GM23338 (cell line): Measurements from ENCODE around the gene YBX3. TPM values are rescaled to one million over a fixed set of nuclear protein-coding genes. Genes with fewer than 3 reads are reported as not detected.

ENCODE experiments used
- ATAC-seq: fragments of 200-7000 bp; cut with Tn5 transposase; 3 replicates; pipeline ENCODE4 v1.9.1; 2020
- DNase-seq: peaks from one replicate; pipeline ENCODE4 v3.0.0-alpha.2; 2015; ENCODE audit warnings: low spot score
- H2AFZ ChIP-seq: fragments of 200-600 bp; sonication (generic); 2 replicates; pipeline ENCODE4 v1.8.0; 2016; ENCODE audit warnings: antibody characterized with exemption, mild to moderate bottlenecking, moderate library complexity
- H3F3A ChIP-seq: fragments of 200-600 bp; sonication (generic); replicated peaks from 2 replicates; pipeline ENCODE4 v1.8.0; 2017; ENCODE audit warnings: antibody characterized with exemption, mixed run types, low read depth
- H3K27ac ChIP-seq: fragments of 200-600 bp; sonication (generic); 2 replicates; pipeline ENCODE4 v1.6.1; 2016; ENCODE audit warnings: low read depth
- H3K27me3 ChIP-seq: fragments of 200-600 bp; sonication (generic); 2 replicates; pipeline ENCODE4 v1.8.0; 2016; ENCODE audit warnings: mild to moderate bottlenecking, mixed run types, moderate library complexity; ENCODE audit not compliant: insufficient read depth
- H3K36me3 ChIP-seq: fragments of 200-600 bp; sonication (generic); 2 replicates; pipeline ENCODE4 v1.8.0; 2016; ENCODE audit warnings: mild to moderate bottlenecking; ENCODE audit not compliant: insufficient read depth
- H3K4me1 ChIP-seq: fragments of 200-600 bp; sonication (generic); 2 replicates; pipeline ENCODE4 v1.8.0; 2016; ENCODE audit warnings: mild to moderate bottlenecking, moderate library complexity; ENCODE audit not compliant: insufficient read depth
- H3K4me2 ChIP-seq: fragments of 200-600 bp; sonication (generic); 2 replicates; pipeline ENCODE4 v1.7.1; 2017; ENCODE audit warnings: mixed run types
- H3K4me3 ChIP-seq: fragments of 200-600 bp; sonication (generic); 2 replicates; pipeline ENCODE4 v1.6.1; 2016; ENCODE audit warnings: mixed run types
- H3K79me2 ChIP-seq: fragments of 200-600 bp; sonication (generic); replicated peaks from 2 replicates; pipeline ENCODE4 v1.8.0; 2017; ENCODE audit warnings: mild to moderate bottlenecking; ENCODE audit not compliant: insufficient read depth
- H3K9me2 ChIP-seq: fragments of 200-600 bp; sonication (generic); 2 replicates; pipeline ENCODE4 v1.8.0; 2017; ENCODE audit not compliant: insufficient read depth
- H4K20me1 ChIP-seq: fragments of 200-600 bp; sonication (generic); replicated peaks from 2 replicates; pipeline ENCODE4 v1.8.0; 2017; ENCODE audit warnings: mild to moderate bottlenecking; ENCODE audit not compliant: insufficient read depth
- H3K27ac Mint-ChIP-seq: 2 replicates; pipeline ENCODE4 v1.8.0; 2020; ENCODE audit warnings: inconsistent platforms, mild to moderate bottlenecking, moderate library complexity, mixed read lengths
- H3K27me3 Mint-ChIP-seq: 3 replicates; pipeline ENCODE4 v1.8.0; 2022; ENCODE audit warnings: low read depth, mild to moderate bottlenecking, moderate library complexity, mixed read lengths, inconsistent platforms; ENCODE audit not compliant: insufficient read depth, poor library complexity
- H3K36me3 Mint-ChIP-seq: 3 replicates; pipeline ENCODE4 v1.8.0; 2021; ENCODE audit warnings: low read depth, mild to moderate bottlenecking, inconsistent platforms, moderate library complexity, mixed read lengths
- H3K4me1 Mint-ChIP-seq: 3 replicates; pipeline ENCODE4 v1.8.0; 2020; ENCODE audit warnings: mild to moderate bottlenecking, inconsistent platforms, mixed read lengths
- H3K4me3 Mint-ChIP-seq: 3 replicates; pipeline ENCODE4 v1.8.0; 2021; ENCODE audit warnings: moderate library complexity, mild to moderate bottlenecking, inconsistent platforms, mixed read lengths
- H3K9me3 Mint-ChIP-seq: 3 replicates; pipeline ENCODE4 v1.8.0; 2020; ENCODE audit warnings: moderate library complexity, mild to moderate bottlenecking, inconsistent platforms, mixed read lengths
- CREB1 ChIP-seq: fragments of 250-450 bp; sonication (Bioruptor Pico); IDR thresholded peaks from 2 replicates; pipeline ENCODE4 v1.5.0; 2020; ENCODE audit warnings: low read depth, mild to moderate bottlenecking, moderate library complexity
- CTCF ChIP-seq, 2 experiments: fragments of 200-600 bp in 1 of 2; sonication (generic) in 1 of 2; conservative IDR thresholded peaks; 2 replicates each; pipeline versions ENCODE4 v1.5.1 to v1.6.1; 2016 to 2017; ENCODE audit warnings: antibody characterized with exemption in 2 of 2, low read depth in 2 of 2, mild to moderate bottlenecking in 2 of 2, moderate library complexity in 1 of 2
- ETS1 ChIP-seq: IDR thresholded peaks from 2 replicates; pipeline ENCODE4 v1.6.1; 2016; ENCODE audit warnings: antibody characterized with exemption
- EZH2 ChIP-seq: fragments of 200-600 bp; sonication (generic); IDR thresholded peaks from one replicate; pipeline ENCODE4 v1.8.0; 2017; ENCODE audit warnings: antibody characterized with exemption, mild to moderate bottlenecking, low read depth; ENCODE audit not compliant: unreplicated experiment
- EZH2phosphoT487 ChIP-seq: fragments of 200-600 bp; sonication (generic); IDR thresholded peaks from one replicate; pipeline ENCODE4 v1.8.1; 2018; ENCODE audit warnings: antibody characterized with exemption; ENCODE audit not compliant: unreplicated experiment
- JUNB ChIP-seq: IDR thresholded peaks from one replicate; pipeline ENCODE4 v1.6.1; 2016; ENCODE audit warnings: antibody characterized with exemption; ENCODE audit not compliant: unreplicated experiment
- NANOG ChIP-seq: IDR thresholded peaks from 2 replicates; pipeline ENCODE4 v1.6.1; 2016; ENCODE audit warnings: antibody characterized with exemption, borderline replicate concordance
- POLR2AphosphoS5 ChIP-seq: IDR thresholded peaks from 2 replicates; pipeline ENCODE4 v1.6.1; 2016; ENCODE audit warnings: antibody characterized with exemption, low read depth
- REST ChIP-seq: IDR thresholded peaks from one replicate; pipeline ENCODE4 v1.6.1; 2018; ENCODE audit warnings: antibody characterized with exemption; ENCODE audit not compliant: unreplicated experiment
- STAT1 ChIP-seq: IDR thresholded peaks from one replicate; pipeline ENCODE4 v1.6.1; 2016; ENCODE audit warnings: antibody characterized with exemption; ENCODE audit not compliant: unreplicated experiment
- ZNF114 ChIP-seq: fragments of 250-450 bp; sonication (Bioruptor Pico); IDR thresholded peaks from 2 replicates; pipeline ENCODE4 v1.5.0; 2020; ENCODE audit warnings: mild to moderate bottlenecking, moderate library complexity
- ZNF331 ChIP-seq: fragments of 250-450 bp; sonication (Bioruptor Pico); IDR thresholded peaks from 2 replicates; pipeline ENCODE4 v1.5.0; 2020; ENCODE audit warnings: low read depth, mild to moderate bottlenecking, moderate library complexity
- ZNF462 ChIP-seq: fragments of 250-450 bp; sonication (Bioruptor Pico); IDR thresholded peaks from 2 replicates; pipeline ENCODE4 v1.5.0; 2020; ENCODE audit warnings: mild to moderate bottlenecking, moderate library complexity
- polyA plus RNA-seq: library from polyadenylated mRNA; unstranded; fragments of >200 nt; fragmentation: Nextera tagmentation; extraction: Ambion mirVana; gene quantifications from 2 replicates; pipeline ENCODE4 v1.2.1, GENCODE V29; 2016
- total RNA-seq: library from RNA; depleted of rRNA; stranded (reverse); fragments of >200 nt; shearing (Covaris generic); gene quantifications from 2 replicates; pipeline ENCODE4 v1.2.3, GENCODE V29; 2014

The YBX3 gene
- total and polyA plus RNA-seq, 2 experiments from 2014 or later, result 179 to 450 TPM

- peaks cover 79% of the 10 kb centered on the region for H3K36me3 Mint-ChIP-seq
Measured at GRCh38 chr12:10701843-10702242, 21.3 kb downstream of the YBX3 start.

More at GRCh38 chr12:10701843-10702242, 21.3 kb downstream of the YBX3 start:
- Histone ChIP-seq H3K4me3 (no peak overlapping the region), H3K9me2 (no peaks in the 10 kb centered on the region), H3K27ac (no peak overlapping the region), H4K20me1 (peaks cover 11% of the 10 kb centered on the region; the same call in 1 of the 2 replicates), H3K4me1 (no peaks in the 10 kb centered on the region), H3K27me3 (no peaks in the 10 kb centered on the region), H2AFZ (no peak overlapping the region), H3F3A (no peaks in the 10 kb centered on the region), H3K79me2 (0 out of 2 replicates have a peak, but pooled peaks cover 7% of the 10 kb centered on the region), H3K4me2 (no peak overlapping the region), H3K36me3 (peaks cover 61% of the 10 kb centered on the region)
- TF ChIP-seq ZNF114 (CRISPR knock-in tag) (no peak), CTCF (conservative IDR thresholded peaks at IDR 0.05; ENCODE audit: low read depth in 2 of 2) (no peak), ZNF331 (CRISPR knock-in tag) (no peak), EZH2 (no peak), POLR2AphosphoS5 (no peak), JUNB (no peak), ZNF462 (CRISPR knock-in tag) (no peak), ETS1 (no peak), NANOG (no peak), STAT1 (no peak), REST (no peak), CREB1 (CRISPR knock-in tag) (no peak), EZH2phosphoT487 (no peak)
- Mint-ChIP-seq H3K27ac (no peak overlapping the region), H3K4me1 (no peaks in the 10 kb centered on the region), H3K9me3 (no peaks in the 10 kb centered on the region; the same call in 2 of the 3 replicates), H3K4me3 (no peak overlapping the region), H3K27me3 (no peaks in the 10 kb centered on the region)
- ATAC-seq (no peak), DNase-seq (no peak)
